GM10248 (cell line): Measurements from ENCODE around the gene ST3GAL4.

ENCODE experiments used
- CTCF ChIA-PET: fragments of 300-600 bp; sonication (Branson Sonifier 250); formaldehyde crosslinking; extraction: SDS; loops from one replicate; lab custom pipeline; 2021; ENCODE audit warnings: antibody characterized with exemption; lab: Yijun Ruan, JAX
- POLR2A ChIA-PET: fragments of 350-650 bp; sonication (Branson Sonifier 250); formaldehyde crosslinking; extraction: SDS; loops from one replicate; lab custom pipeline; 2020; ENCODE audit warnings: antibody characterized with exemption; lab: Yijun Ruan, JAX
- DNase-seq: peaks from one replicate; pipeline ENCODE4 v3.0.0; 2012; ENCODE audit errors: extremely low spot score
- CTCF ChIP-seq: IDR thresholded peaks from 2 replicates; pipeline ENCODE4 v1.5.1; 2012; ENCODE audit warnings: mild to moderate bottlenecking, low read depth; ENCODE audit errors: extremely low read depth, missing control alignments, control extremely low read depth

The ST3GAL4 gene

DNA sequence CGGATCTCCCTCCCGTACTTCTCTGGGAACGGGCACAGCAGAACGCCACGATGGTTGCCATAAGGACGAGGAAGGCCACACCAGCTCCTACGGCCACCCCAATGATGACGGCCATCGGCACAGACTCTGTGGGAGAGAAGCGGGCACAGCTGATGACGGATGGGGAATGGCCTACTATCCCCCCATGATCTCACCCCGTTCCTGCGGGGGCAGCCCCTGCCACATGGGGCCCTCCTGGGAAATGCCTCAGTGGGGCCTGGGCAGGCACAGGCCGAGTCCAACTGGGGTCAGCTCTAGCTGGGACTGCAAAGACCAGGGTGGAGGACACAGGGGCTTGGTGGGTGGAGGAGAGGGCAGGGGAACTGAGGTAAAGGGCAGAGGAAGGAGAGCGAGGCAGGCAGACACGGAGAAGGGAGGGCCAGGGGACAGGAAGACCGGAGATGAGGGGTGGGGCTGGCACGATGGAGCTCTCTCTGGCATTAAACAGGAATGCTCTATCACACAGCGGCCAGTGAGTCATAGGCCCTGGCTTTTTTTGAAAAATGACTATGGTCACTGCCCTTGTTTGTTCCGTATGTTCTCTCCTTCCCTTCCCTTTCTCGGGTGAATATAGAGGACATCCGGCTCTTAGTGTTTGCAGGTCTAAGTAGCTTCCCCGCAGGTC lies 76.0 kb downstream of the ST3GAL4 start:
- no peak for TF ChIP-seq CTCF
- POLR2A ChIA-PET, result no interaction called here
- CTCF ChIA-PET, result interaction anchor here (3.7 to 4.9 kb wide), 2 partner anchors 10 to 49 kb away, joined by 13 to 33 read pairs; no protein-coding TSS in a partner anchor
- no peak for DNase-seq

DNA sequence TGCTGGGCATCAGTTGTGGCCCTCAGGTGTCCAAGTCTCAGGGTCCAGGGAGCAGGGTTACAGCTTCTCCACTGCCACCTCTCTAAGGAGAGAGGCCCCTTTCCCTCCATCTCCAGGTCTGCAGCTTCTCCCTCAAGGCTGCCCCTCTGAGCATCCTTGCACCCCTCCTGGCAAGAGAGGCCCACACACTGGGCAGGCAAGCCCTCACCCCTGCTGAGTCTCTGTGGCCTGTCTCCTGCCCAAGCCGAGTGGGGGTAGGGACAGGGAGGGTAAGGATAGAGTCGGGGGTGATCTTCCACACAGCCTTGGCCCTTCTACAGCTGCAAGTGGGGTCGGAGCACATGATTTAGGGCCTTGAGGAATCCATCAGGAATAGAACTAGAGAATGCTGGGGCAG lies 76.6 kb downstream of the ST3GAL4 start:
- no peak for TF ChIP-seq CTCF
- POLR2A ChIA-PET, result no interaction called here
- DNase-seq, result no peak
- CTCF ChIA-PET, result interaction anchor here (3.7 to 4.9 kb wide), 2 partner anchors 9 to 49 kb away, joined by 13 to 33 read pairs; no protein-coding TSS in a partner anchor

- no peak for TF ChIP-seq CTCF
- POLR2A ChIA-PET, result interaction anchor here (0.6 kb wide), 1 partner anchor 348 kb away, joined by 4 read pairs; no protein-coding TSS in a partner anchor
- no peak for DNase-seq
- CTCF ChIA-PET, result interaction anchor here (3.7 to 4.9 kb wide), 2 partner anchors 9 to 48 kb away, joined by 13 to 33 read pairs; no protein-coding TSS in a partner anchor
These were observed 77.0 kb downstream of the ST3GAL4 start for GRCh38 chr11:126432525-126432924.

DNA sequence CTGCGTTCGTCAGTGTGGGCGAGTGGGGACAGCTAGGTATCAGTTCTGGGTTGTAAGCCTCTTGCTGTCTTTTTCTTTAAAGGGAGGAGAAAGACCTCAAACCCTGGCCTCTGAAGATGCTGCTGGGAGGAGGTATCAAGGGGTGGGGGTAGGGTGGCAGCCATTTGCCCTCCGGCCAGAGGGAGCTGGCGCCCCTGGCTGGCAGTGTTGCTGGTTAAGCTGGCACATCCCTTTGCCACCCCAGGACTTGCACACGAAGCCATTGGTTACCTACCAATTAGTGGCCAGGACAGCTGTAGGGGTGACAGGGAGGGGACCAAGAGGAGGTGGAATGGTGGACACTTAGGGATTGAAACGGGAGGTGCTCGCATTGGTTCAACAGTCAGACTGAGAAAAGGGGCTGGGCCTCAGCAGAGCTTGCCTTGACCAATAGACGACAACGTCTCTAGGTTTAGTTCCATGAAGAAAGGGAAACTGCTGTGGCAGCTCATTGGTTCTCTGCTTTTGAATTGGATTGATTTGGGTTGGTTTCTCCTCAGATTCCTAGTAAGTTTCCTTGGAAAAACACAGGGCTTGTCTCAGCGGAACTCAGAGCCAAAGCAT lies 77.9 kb downstream of the ST3GAL4 start:
- POLR2A ChIA-PET, result interaction anchor here (0.8 kb wide), 1 partner anchor 13 kb away, joined by 3 read pairs; no protein-coding TSS in a partner anchor
- TF ChIP-seq CTCF, result no peak
- no peak for DNase-seq
- CTCF ChIA-PET, result interaction anchor here (1.2 to 4.9 kb wide), 3 partner anchors 8 to 50 kb away, joined by 3 to 33 read pairs (median 13); no protein-coding TSS in a partner anchor

DNA sequence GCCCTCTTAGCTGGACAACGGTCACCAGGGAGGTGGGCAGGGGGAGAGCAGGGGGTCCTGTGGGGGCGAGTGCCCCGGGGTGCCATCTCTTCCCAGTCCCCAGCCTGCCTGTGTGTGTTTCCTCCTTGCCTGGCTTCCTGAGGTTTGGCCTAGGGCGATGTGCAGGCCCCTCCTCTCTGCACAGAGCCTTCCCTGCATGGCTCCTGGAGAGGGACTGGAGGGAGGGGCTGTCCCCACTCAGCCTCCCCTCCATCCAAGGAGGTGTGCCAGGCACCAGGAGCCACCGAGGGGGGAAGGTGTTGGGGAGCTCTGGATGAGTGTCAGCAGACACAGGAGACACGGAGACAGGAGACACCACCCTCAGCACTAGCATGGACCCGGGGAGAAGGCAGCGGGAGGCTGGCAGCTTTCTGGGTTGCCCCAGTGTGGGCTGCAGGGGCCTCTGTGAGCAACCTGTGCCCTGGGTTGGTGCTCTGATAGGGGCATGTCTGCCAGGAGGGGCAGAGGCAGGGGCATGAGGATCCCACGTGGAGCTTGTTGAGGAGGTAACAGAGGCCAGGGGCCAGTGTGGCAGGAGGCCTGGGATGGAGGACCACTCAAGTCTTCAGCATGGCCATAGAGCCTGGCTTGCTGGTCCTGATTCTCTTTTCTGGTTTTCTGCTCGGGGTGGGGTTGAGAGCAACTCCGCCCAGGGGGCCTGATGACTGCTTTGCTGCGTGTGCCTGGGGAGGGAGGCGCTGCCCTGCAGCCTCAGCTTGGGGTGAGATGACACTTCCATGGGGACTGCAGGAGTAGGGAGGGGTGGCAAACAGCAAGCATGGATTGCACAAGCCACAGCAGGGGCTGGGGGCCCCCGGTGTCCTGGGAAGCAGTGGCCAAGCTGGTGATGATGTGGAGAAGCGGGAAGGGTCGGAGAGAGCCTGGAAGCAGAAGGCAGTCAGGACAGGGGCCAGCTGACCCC lies 78.8 kb downstream of the ST3GAL4 start:
- POLR2A ChIA-PET, result no interaction called here
- no peak for DNase-seq
- CTCF ChIA-PET, result interaction anchor here (1.2 to 3.7 kb wide), 2 partner anchors 47 to 49 kb away, joined by 3 to 13 read pairs; no protein-coding TSS in a partner anchor
- no peak for TF ChIP-seq CTCF

DNA sequence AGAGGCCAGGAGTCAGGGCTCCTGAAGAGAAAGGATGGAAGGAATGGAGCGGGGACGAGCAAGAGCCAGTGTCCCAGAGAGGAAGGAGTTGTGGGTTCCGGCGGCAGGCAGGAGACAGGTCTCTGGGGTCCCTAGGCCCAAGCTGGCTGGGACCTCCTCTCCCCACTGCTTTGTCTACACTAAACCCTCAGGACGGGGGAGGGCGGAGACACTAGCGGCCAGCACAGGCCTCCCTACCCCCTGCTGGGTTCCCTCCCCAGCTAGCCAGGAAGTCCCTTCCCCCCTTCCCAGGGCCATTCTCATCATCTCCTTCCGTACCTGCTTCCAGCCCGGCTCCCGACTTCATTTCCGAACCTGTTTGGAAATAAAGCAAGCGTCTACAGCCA lies 79.5 kb downstream of the ST3GAL4 start:
- no peak for TF ChIP-seq CTCF
- ChIA-PET CTCF (interaction anchor here (3.7 kb wide), 1 partner anchor 46 kb away, joined by 13 read pairs; no protein-coding TSS in a partner anchor), POLR2A (no interaction called here)
- DNase-seq, result no peak
